Measurements from ENCODE around the gene CARNS1.
A peak's percentile ranks its signal among the peaks of the same experiment; 100 is the strongest.
"Not testable (repeated sequence)": the region's sequence is repeated elsewhere in the genome, so short reads cannot be mapped to it uniquely, and the experiment has no call there.

Gene CARNS1

GRCh38 chr11:67397536-67397935, 17.9 kb upstream of the CARNS1 start:
- no peak for DNase-seq

GRCh38 chr11:67397986-67398660, 17.4 kb upstream of the CARNS1 start:
- DNase-seq, result no peak

- DNase-seq, result no peak
Observed at GRCh38 chr11:67398661-67399563, 16.6 kb upstream of the CARNS1 start.

GRCh38 chr11:67400251-67400941, 15.1 kb upstream of the CARNS1 start:
- no peak for DNase-seq

- DNase-seq, result no peak
Observed at GRCh38 chr11:67400942-67401494, 14.5 kb upstream of the CARNS1 start.

GRCh38 chr11:67401495-67402191, 13.8 kb upstream of the CARNS1 start, which contains the start of gene PPP1CA:
TSS of gene PPP1CA (minus strand) at chr11:67401858. CDS start at chr11:67401782, 76 bp downstream.
- peak; percentile 87 for DNase-seq

- DNase-seq, result not testable (repeated sequence)
Observed at GRCh38 chr11:67402192-67402839, 13.2 kb upstream of the CARNS1 start.

- DNase-seq, result not testable (repeated sequence)
Observed at GRCh38 chr11:67403085-67403484, 12.4 kb upstream of the CARNS1 start.

DNA sequence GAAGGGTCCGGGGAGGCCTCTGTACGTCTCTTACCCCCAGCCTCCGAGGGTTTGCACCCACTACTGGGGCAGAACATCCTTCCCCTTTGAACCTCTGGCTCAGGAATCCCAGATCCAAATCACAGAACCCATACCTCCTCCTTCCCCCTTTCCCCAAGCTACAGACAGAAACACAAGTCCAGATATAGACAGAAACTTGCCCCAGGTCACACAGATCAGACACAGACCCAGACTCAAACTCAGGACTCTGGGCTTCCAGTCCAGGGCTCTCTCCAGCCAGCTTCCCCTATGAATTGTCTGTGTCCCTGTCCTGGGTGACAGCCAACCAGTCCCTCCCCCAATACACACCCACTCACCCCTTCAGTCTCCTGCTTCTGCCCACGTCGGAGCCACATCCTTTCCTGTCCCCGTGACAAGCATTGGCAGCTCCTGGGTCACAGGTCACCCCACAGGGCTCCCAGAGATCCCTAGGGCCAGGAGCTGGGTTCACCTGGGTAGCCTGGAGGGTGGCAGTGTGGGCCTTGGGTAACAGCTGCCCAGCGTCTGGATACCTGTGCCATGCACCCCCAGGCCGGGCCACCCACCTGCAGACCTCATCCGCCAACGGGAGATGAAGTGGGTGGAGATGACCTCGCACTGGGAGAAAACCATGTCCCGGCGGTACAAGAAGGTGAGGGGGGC, 10.8 kb upstream of the CARNS1 start:
- DNase-seq, result no peak

DNA sequence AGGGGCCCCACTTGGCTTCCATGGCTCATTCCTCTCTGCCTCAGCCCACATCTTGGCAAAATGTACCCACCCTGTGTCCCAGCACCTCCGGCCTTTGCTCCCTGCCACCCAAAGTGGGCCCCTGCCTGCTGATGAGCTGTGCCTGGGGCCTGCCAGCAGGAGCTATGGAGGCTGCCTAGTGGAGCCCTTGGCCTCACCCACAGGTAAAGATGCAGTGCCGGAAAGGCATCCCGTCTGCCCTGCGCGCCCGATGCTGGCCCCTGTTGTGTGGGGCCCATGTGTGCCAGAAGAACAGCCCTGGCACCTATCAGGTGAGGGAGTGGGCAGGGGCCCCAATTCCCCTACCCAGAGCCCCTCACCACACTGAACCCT, 10.3 kb upstream of the CARNS1 start:
- DNase-seq, result no peak

DNA sequence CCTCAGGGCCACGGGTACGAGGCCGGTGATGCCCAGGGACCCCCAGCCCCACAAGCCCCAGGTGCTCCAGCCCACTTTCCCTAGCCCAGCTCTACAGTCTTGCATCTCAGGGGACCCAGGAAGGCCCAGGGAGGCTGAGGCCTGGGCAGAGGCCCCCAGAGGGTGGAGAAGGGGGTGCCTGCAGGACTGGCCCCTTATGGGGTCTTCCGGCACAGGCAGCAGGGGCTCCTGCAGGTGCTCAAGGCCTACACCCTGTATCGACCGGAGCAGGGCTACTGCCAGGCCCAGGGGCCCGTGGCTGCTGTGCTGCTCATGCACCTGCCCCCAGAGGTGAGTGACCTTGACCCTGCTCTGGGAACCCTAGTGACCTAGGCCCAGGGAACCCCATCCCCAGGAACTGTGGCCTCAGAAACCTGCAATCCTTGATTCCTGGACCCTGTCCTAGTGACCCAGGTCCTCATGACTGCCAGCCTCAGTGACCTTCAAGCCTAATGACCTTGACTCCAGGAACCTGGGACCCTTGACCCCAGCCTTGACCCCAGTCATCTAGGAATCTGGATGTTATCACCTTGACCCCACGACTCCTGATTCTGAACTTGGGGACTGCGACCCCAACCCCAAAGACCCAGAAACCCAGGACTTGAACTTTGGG, 9.7 kb upstream of the CARNS1 start:
- DNase-seq, result no peak

- no peak for DNase-seq
Observed at GRCh38 chr11:67406420-67406968, 9.0 kb upstream of the CARNS1 start.

- no peak for DNase-seq
Observed at GRCh38 chr11:67406969-67407687, 8.3 kb upstream of the CARNS1 start.

DNA sequence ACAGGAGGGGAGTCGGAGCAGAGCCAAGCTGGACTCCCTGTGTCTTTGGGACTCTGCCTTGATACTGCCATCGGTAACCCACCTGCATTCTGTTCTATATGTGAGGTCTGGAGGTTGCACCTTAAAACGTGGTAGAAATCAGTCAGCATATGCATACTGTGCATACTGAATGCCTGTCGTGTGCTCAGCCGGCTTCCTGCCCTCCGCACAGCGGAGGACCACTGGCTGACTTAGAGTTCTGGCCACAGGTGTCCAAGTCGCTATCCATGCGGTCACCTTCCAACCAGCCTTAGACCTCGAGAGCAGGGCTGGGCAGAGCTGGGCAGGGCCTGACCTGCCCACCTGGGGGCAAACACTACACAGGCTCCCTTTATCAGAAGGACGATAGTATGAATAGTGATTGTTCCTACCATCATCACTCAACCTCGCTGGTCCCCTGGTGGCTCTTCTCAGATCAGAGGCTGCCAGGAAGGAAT, 7.8 kb upstream of the CARNS1 start:
- DNase-seq, result no peak

DNA sequence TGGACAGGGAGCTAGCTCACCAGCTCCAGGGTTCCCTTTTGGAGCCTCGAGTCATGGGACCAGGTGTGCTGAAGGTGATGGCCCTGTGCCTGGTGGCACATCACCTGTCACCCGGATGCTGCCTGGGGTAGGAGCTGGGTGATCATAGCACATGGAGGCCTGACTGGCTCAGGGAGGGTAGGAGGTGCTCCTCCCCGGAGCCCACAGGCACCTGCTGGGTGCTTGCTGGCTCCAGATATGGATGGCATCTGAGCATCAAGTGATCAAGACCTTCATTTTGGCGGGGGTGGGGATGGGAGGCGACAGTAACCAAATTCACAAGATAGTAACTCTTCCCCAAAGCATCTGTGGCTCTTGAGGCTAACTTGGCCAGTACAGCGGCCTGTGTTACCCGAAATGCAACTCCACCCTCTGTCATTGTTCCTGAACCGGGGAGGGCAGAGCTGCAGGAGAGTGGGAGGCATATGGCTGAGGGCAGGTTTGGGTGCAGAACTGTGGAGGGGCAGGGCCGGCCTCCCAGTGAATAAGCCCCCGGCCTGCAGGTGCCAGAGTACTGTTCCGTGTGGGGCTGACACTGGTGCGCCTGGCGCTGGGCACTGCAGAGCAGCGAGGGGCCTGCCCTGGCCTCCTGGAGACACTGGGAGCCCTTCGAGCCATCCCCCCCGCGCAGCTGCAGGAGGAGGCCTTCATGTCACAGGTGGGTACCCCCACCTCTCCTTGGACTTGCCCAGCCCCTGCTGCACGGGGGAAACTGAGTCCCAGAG, 6.9 kb upstream of the CARNS1 start:
- no peak for DNase-seq

- peak; percentile 76 for DNase-seq
Observed at GRCh38 chr11:67409261-67409666, 6.2 kb upstream of the CARNS1 start.

- DNase-seq, result peak; percentile 38
Observed at GRCh38 chr11:67409781-67410368, 5.6 kb upstream of the CARNS1 start.

DNA sequence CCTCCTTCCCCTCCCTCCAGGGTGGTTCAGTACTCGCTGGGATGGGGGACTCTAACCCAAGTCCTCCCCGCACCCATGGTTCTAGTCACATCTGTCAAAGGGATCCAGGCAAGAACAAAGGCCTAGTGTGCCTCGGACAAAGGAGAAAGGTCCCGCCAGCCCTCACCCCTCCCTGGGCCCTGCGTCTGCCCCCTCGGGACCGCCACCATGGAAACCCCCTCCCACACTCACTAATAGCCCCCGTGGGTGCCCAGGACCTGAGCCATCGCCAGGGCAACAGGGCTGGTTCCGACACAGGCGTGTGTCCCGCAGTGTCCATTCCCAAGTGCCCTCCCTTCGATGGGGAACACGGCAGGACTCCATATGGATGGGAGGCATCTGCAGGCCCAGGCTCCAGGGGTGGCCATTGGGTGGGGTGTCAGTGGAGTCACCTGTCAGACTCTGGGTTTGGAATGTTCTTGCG, 5.1 kb upstream of the CARNS1 start:
- DNase-seq, result no peak
